Neural crest cell (in vitro differentiated cells): ENCODE data around the gene PDCD11. TPM values are rescaled to one million over a fixed set of nuclear protein-coding genes. Genes with fewer than 3 reads are reported as not detected.

Source experiments
- DNase-seq: peaks from one replicate; pipeline ENCODE4 v3.0.0; 2021; ENCODE audit warnings: low read depth, mixed read lengths, low spot score
- H3K27ac Mint-ChIP-seq: one replicate; pipeline ENCODE4 v1.8.0; 2021; ENCODE audit warnings: mild to moderate bottlenecking, mixed read lengths; ENCODE audit not compliant: unreplicated experiment
- H3K27me3 Mint-ChIP-seq: 2 replicates; pipeline ENCODE4 v1.8.0; 2021; ENCODE audit warnings: low read depth, mild to moderate bottlenecking, mixed read lengths
- H3K36me3 Mint-ChIP-seq: 2 replicates; pipeline ENCODE4 v1.8.0; 2021; ENCODE audit warnings: low read depth, mild to moderate bottlenecking, mixed read lengths
- H3K4me1 Mint-ChIP-seq: 2 replicates; pipeline ENCODE4 v1.8.0; 2021; ENCODE audit warnings: mixed read lengths
- H3K4me3 Mint-ChIP-seq: one replicate; pipeline ENCODE4 v1.8.0; 2021; ENCODE audit warnings: mild to moderate bottlenecking, mixed read lengths
- H3K9me3 Mint-ChIP-seq: 2 replicates; pipeline ENCODE4 v1.8.0; 2021; ENCODE audit warnings: mixed read lengths
- CTCF ChIP-seq: fragments of 200-600 bp; sonication (generic); conservative IDR thresholded peaks from 2 replicates; pipeline ENCODE4 v1.5.0; 2021; ENCODE audit warnings: antibody characterized with exemption, mild to moderate bottlenecking
- total RNA-seq: library from RNA; stranded (reverse); gene quantifications from 2 replicates; pipeline ENCODE4 v1.2.1, GENCODE V29; 2021

The PDCD11 gene
- total RNA-seq, 1 donor from 2014 or later = 74.1 TPM

GRCh38 chr10:103417601-103418000 lies 21.2 kb downstream of the PDCD11 start:
- no peaks in the 10 kb centered on the region for H3K27me3 Mint-ChIP-seq
- H3K4me1 Mint-ChIP-seq = no peaks in the 10 kb centered on the region
- no peak overlapping the region for H3K4me3 Mint-ChIP-seq
- no peak for DNase-seq
- TF ChIP-seq CTCF = no peak
- no peak overlapping the region for H3K27ac Mint-ChIP-seq
- H3K9me3 Mint-ChIP-seq = no peaks in the 10 kb centered on the region
- H3K36me3 Mint-ChIP-seq = peaks cover 15% of the 10 kb centered on the region

GRCh38 chr10:103419101-103419500 lies 22.7 kb downstream of the PDCD11 start:
- Mint-ChIP-seq H3K27ac (no peak overlapping the region), H3K9me3 (no peaks in the 10 kb centered on the region)

GRCh38 chr10:103423748-103424147 lies 27.3 kb downstream of the PDCD11 start:
- Mint-ChIP-seq H3K9me3 (no peaks in the 10 kb centered on the region), H3K27me3 (no peaks in the 10 kb centered on the region), H3K36me3 (peaks cover 9% of the 10 kb centered on the region), H3K27ac (no peak overlapping the region), H3K4me1 (no peaks in the 10 kb centered on the region), H3K4me3 (no peak overlapping the region)
- TF ChIP-seq CTCF = no peak
- no peak for DNase-seq

More at GRCh38 chr10:103419101-103419500, 22.7 kb downstream of the PDCD11 start:
- Mint-ChIP-seq H3K4me1 (no peaks in the 10 kb centered on the region), H3K36me3 (peaks cover 14% of the 10 kb centered on the region), H3K27me3 (no peaks in the 10 kb centered on the region), H3K4me3 (no peak overlapping the region)
- no peak for TF ChIP-seq CTCF
- no peak for DNase-seq

- no peaks in the 10 kb centered on the region for H3K9me3 Mint-ChIP-seq
- TF ChIP-seq CTCF = no peak
- H3K4me3 Mint-ChIP-seq = no peak overlapping the region
- H3K36me3 Mint-ChIP-seq = peaks cover 16% of the 10 kb centered on the region
- H3K4me1 Mint-ChIP-seq = no peaks in the 10 kb centered on the region
- H3K27ac Mint-ChIP-seq = no peak overlapping the region
- DNase-seq = no peak
- H3K27me3 Mint-ChIP-seq = no peaks in the 10 kb centered on the region
Observed at GRCh38 chr10:103427866-103428265, 31.4 kb downstream of the PDCD11 start.

GRCh38 chr10:103428989-103429643 lies 32.7 kb downstream of the PDCD11 start:
- no peaks in the 10 kb centered on the region for H3K9me3 Mint-ChIP-seq
- H3K4me1 Mint-ChIP-seq = no peaks in the 10 kb centered on the region
- no peak overlapping the region for H3K27ac Mint-ChIP-seq
- no peak for TF ChIP-seq CTCF
- DNase-seq = no peak
- no peaks in the 10 kb centered on the region for H3K27me3 Mint-ChIP-seq
- H3K4me3 Mint-ChIP-seq = no peak overlapping the region
- peaks cover 15% of the 10 kb centered on the region for H3K36me3 Mint-ChIP-seq
